HG03439 (cell line): Measurements from ENCODE around the gene MFAP3L.
"Not testable (repeated sequence)": the region's sequence is repeated elsewhere in the genome, so short reads cannot be mapped to it uniquely, and the experiment has no call there.

Experiments used
- ATAC-seq: cut with Tn5 transposase; IDR thresholded peaks from one replicate; pipeline ENCODE4 v1.9.1; 2021; ENCODE audit warnings: mild to moderate bottlenecking, moderate library complexity; ENCODE audit not compliant: unreplicated experiment

Gene MFAP3L

DNA sequence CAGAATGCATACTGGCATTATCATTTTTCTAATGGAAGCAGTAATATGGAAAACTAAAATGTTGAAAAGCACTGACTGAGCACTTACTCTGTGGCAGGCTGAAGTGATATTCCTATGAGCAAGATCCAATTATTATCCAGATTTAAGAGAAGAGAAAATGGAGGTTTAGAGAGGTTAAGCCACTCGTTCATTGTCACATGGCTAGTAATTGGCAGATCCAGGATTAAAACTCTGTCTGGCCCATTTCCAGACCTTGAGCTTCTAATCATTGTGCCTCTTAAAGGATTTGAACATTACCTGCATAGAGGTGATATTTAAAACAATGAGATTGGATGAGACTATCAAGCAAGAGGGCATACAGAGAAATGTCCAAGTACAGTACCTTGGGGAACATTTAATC lies 80.6 kb downstream of the MFAP3L start:
- ATAC-seq, result no peak

- ATAC-seq, result not testable (repeated sequence)
These were observed 82.6 kb downstream of the MFAP3L start for GRCh38 chr4:169943601-169944000.

GRCh38 chr4:169941141-169941540 lies 85.1 kb downstream of the MFAP3L start:
- no peak for ATAC-seq

GRCh38 chr4:169940460-169940859 lies 85.7 kb downstream of the MFAP3L start:
- ATAC-seq, result no peak
